NCI-H1105 treated with DMSO at 0.1 percent for 48 hours (cell line): ENCODE measurements around the gene INPP4B.
A peak's percentile ranks its signal among the peaks of the same experiment; 100 is the strongest.

Experiments
- DNase-seq: peaks from one replicate; lab custom pipeline; 2025; lab: John Stamatoyannopoulos, UW

Gene INPP4B

DNA sequence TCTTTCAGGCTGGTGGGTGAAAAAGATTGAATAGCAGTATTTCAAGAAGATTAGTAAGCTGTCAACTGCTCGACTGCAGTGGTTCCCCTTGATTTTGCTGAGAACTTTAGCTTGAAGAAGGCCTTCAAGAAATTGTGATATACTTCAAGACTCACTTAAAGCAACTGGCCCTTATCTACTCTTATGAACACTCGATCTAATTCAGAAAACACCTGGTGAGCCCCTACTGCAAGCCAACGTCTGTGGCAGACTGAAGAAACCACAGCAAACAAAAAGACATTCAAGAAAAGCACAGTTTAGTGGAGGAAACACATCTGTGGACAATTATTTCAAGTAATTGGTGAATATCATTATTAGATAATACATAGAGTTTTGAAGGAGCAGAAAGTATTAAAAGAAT is 119.0 kb downstream of the INPP4B start:
- no peak for DNase-seq

DNA sequence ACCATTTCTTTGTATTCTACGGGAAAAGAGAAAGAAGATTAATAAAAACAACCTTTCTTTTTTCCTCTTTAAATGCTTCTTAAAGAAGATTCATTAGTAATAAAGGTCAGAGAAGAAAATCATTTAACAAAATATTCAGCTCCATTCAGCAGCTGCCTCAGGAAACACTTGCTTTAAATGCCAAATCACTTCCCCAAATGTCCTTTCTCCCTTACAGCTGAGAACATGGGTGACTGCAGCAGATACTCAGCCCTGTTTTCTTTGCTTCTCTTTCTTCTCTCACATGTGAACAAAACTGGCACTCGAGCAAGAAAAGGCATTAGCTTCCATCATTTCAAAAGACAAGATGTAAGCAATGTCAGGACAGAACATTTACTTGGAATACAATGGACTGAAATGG is 120.2 kb downstream of the INPP4B start:
- no peak for DNase-seq

DNA sequence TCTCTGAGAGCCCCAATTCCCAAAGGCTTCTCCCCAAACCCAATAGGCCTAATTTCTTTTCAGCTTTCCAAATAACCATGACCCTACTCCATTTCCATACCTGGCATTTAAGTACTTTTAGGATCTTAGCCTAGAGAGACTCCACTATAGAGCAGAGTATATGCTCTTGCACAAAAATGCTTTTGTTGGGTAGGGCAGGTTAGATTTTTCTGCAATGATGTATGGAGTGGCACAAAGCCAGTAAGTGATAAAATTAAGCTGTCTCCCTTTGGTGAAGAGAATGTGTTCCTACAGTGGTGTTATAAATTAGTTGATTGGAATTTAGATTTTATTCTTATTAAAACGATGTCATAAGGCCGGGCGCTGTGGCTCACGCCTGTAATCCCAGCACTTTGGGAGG is 124.9 kb downstream of the INPP4B start:
- DNase-seq = no peak

- peak; percentile 18 for DNase-seq
These were observed 126.1 kb downstream of the INPP4B start for GRCh38 chr4:142719854-142720541.

- no peak for DNase-seq
These were observed 127.1 kb downstream of the INPP4B start for GRCh38 chr4:142718981-142719380.

GRCh38 chr4:142715727-142716126 is 130.4 kb downstream of the INPP4B start:
- no peak for DNase-seq

DNA sequence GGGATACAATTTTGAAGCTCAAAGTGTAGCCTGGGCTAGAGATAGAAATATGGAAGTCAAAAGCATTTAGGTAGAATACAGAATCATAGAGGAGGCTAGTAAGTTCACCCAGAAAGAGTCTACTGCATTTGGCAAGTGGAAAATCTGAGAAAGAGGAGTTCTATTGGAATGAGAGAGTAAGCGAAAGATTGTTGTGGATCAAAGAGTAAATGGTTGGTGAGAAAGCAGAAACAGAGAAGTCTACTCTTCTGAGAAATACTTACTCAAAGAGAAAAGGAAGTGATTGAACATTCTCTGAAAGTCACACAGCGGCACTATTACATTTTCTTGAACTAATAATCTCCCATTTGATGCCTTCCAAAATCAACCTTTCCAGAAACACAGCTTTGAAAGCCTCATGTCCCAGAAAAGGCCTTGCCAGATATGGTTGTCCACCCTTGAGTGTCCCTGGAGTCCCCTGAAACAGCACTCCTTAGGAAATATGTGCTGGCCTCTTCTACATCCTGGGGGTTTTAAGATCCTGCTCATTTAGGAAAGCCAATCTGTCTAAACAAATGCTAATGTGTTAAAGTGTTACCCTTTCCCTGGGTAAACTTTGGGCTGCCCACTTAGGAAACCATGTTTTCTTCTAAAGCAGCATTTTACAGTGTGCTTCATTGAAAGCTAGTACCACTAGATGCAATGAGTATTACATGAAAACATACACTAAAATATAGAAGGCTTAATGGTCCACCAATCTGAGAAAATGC is 132.6 kb downstream of the INPP4B start:
- no peak for DNase-seq

DNA sequence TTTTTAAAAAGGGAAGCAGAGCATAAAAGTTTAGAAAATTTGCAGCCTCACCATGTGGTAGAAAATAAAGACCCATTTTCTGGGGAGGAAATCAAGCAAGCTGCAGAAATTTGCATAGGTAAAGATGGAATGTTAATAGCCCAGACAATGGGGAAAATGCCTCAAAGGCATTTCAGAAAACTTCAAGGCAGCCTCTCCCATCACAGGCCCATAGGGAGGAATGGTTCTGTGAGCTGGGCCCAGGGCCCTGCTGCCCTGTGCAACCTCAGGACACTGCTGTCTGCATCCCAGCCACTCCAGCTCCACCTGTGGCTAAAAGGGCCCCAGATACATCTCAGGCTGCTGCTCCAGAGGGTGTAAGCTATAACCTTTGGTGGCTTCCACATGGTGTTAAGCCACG is 137.9 kb downstream of the INPP4B start:
- DNase-seq = no peak

DNA sequence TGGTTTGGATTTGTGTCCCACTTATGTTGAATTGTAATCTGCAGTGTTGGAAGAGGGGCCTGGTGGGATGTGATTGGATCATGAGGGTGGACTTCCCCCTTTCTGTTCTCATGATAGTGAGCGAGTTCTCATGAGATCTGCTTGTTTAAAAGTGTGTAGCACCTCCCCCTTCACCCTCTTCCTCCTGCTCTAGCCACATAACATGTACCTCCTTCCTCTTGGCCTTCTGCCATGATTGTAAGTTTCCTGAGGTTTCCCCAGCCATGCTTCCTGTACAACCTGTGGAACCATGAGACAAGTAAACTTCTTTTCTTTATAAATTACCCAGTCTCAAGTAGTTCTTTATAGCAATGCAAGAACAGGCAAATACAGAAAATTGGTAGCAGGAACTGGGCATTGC is 138.7 kb downstream of the INPP4B start:
- DNase-seq = no peak

DNA sequence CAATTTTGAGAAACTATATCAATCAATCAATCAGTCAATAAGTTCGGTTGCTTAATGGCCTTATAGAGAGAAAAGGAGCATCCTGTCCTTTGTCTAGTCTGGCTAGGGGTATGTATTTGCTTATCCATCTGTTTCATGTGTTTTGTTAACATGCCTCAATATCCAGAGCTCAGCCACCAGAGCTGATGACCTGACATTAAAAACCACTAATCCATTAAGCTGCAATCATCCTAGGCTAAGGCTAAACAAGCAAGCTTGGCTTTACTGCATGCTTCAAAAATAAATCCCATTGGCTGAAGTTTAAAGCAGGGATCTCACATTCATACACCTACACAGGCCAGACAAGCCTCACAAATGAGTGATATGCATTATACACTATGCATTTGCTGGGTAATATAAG is 139.7 kb downstream of the INPP4B start:
- DNase-seq = no peak

- DNase-seq = no peak
These were observed 140.3 kb downstream of the INPP4B start for GRCh38 chr4:142705820-142706219.

DNA sequence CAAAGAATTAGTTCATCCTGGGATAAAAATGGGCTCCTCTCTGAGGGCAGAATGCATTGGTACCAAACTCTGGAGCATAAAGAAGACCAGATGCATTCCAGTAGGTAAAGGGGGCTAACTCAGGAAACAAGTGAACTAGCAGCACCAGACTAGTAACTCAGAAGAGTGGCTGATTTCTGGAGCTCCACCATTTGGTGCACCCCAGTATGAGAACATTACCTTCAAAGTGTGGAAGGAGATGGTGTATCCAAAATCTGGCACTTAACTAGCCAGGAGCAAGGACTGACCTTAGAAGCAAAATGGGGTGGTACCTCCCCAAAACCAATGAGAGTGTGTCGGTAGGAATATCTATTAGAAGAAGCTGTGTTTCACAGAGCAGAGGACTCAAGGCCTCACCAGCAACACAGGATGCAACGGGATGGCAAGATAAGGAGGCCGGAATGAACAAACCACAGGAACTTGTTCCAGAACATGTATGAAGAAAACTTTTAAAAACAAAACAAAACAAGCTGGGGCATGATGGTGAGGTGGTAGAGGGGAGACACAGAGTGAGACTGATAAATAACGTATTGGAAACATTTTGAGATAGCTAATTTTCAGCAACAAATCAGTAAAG is 142.3 kb downstream of the INPP4B start:
- DNase-seq = no peak

- DNase-seq = no peak
These were observed 145.1 kb downstream of the INPP4B start for GRCh38 chr4:142701017-142701416.

DNA sequence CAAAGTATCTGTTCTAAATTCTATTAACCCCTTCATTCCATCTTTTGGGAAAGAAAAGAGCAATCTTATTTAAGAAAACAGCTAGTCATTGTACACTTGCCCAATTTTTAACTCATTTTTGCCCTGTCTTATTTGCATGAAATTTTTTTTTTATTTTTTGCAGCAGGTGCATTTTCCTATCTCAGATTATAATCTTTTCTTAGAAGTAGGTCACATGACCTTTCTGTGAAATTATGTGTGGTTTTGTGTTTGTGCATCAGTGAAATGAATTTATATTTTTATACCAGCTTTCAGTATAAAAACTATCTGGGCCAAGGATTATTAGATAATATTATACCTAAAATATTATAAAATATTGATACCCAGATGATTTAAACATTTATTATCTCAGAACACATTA is 145.6 kb downstream of the INPP4B start:
- DNase-seq = no peak

- DNase-seq = no peak
These were observed 147.5 kb downstream of the INPP4B start for GRCh38 chr4:142698552-142698951.

GRCh38 chr4:142697928-142698327 is 148.2 kb downstream of the INPP4B start:
- no peak for DNase-seq

DNA sequence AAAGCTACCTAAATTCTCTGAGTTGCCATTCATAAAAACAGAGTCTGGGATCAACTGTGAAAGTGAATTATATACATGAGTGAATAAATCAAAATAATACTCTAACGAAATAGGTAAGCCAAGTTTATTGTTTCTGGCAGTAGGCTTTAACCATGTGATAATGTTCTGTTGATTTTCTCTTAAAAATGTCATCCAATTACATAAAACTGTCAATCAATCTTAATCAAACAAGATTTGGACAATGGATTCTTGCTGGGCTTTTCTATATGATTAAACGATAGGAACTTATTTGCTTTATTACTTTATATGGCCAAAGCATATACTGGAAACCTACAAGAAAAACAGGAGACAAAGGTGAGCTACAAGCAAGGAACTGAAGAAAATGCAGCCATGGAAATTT is 148.8 kb downstream of the INPP4B start:
- DNase-seq = no peak

DNA sequence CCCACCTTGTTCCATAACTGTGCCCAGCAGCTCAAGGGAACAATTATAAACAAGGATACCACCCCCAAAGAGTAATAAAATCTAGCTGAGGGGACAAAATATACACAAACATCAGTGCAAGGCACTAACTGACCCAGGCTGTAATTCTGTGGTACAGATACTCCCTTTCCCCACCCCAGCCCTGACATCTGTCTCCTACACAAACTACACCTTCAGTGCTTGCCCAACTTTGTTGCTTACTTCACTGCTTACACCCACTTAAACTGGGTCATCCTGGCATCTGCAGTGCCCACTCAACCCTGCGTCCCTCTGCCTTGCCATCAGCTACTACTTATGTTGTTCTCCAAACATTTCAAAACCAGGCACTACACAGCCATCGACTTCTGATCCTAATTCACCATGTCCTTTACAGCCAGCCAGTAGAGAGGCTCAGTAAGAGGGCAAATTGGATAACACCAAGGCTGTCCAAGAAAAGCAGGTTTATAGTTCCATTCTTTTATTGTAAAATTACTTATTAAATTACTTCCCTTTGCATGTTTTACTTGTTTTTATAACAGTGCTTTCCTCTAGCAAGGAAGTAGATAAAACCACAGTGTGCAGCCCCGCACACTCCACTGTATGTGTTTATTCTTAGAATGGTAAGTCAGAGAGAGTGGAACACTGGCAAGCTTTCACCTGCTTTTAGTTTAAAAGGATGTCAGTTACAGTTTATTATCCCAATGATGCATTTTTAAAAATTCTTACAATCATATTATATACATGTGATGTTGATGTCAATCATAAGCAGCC is 149.6 kb downstream of the INPP4B start:
- no peak for DNase-seq

GRCh38 chr4:142690406-142691163 is 155.5 kb downstream of the INPP4B start:
- DNase-seq = no peak

GRCh38 chr4:142687547-142688275 is 158.4 kb downstream of the INPP4B start:
- DNase-seq = no peak

GRCh38 chr4:142686081-142686480 is 160.0 kb downstream of the INPP4B start:
- DNase-seq = no peak
